NCI-H1417 (cell line): ENCODE data around the gene FAM200A.
"Not testable (repeated sequence)": the region's sequence is repeated elsewhere in the genome, so short reads cannot be mapped to it uniquely, and the experiment has no call there.

Source experiments
- DNase-seq, 3 experiments: peaks; one replicate each; lab custom pipeline; 2025; lab: John Stamatoyannopoulos, UW

Gene FAM200A

DNA sequence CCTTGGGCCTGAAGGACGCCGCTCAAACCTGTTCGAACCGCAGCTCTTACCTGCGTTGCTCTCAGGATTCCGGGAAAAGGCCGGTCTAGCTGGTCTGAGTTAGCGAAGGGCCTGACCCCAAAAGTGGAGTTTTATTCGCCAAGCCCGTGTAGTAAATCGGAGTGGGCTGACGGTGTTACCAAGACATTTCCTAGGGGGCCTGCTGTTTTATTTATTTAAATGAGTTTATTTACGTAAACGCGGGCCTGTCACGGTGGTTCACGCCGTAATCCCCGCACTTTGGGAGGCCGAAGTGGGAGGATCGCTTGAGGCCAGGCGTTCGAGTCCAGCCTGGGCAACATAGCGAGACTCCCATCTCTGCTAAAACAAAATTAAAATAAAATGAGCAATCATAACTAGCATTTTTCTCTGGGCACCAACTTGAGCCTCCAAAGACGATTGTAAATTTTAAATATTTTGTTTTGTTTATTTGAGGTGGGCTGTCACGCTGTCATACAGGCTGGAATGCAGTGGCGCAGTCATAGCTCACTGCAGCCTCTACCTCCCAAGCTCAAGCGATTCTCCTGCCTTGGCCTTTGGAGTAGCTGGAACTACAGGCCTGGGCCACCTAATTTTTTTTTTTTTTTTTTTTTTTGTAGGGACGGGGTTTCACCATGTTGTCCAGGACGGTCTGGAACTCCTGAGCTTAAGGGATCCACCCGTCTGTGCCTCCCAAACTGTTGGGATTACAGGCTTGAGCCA is 7.4 kb upstream of the FAM200A start:
- peak in 1 of 3 experiments; percentile 26 for DNase-seq

GRCh38 chr7:99558306-99559174 is 6.6 kb upstream of the FAM200A start, which contains the start of gene ZNF655:
Gene ZNF655, plus strand, starts transcription at chr7:99558642. Its CDS starts 1,918 bp downstream, at chr7:99560560.
- peak; percentile 92 to 97 (median 96) for DNase-seq

GRCh38 chr7:99557940-99558305 is 6.0 kb upstream of the FAM200A start:
- no peak for DNase-seq

DNA sequence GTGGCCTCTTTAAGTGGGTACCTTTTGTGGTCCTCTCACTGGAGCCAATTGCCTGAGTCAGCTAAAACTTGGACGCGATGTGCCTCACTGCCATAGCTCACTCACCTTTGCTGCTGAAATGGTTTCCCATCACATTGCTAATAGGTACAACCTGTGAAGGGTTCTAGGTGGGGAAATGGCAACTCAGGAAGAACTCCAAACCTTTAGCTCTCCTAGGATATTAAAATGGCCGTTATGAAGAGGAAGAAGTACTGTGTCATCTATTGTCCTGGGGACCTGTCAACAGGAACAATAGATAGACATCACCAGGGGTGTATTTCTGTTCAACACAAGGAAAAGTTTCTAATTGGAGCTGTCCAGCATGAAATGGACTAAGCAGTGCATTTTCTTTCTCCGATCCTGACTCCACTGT is 5.3 kb upstream of the FAM200A start:
- no peak for DNase-seq

GRCh38 chr7:99554939-99555338 is 3.0 kb upstream of the FAM200A start:
- no peak for DNase-seq

GRCh38 chr7:99553039-99553438 is 1.1 kb upstream of the FAM200A start:
- DNase-seq = no peak

DNA sequence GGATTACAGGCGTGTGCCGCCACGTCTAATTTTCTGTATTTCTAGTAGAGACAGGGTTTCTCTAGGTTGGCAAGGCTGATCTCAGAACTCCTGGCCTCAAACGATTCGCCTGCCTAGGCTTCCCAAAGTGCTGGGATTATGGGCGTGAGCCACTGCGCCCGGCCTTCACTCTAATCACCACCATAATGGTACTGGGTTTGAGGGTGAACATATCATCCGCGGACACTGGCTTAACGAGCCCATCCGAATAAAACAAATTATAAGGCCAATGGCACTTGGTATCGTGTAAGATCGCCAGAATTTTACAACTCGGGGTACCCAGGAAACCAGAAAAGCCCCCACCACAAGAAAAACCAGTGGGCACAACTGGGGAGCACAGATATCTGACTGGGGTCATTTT is 580 bp downstream of the FAM200A start:
- peak in 1 of 3 experiments; percentile 32 for DNase-seq

- DNase-seq = not testable (repeated sequence)
Measured at GRCh38 chr7:99549545-99549944, 2.4 kb downstream of the FAM200A start.

- not testable (repeated sequence) for DNase-seq
Measured at GRCh38 chr7:99545308-99545707, 6.6 kb downstream of the FAM200A start.

GRCh38 chr7:99543916-99544315 is 8.0 kb downstream of the FAM200A start:
- no peak for DNase-seq

DNA sequence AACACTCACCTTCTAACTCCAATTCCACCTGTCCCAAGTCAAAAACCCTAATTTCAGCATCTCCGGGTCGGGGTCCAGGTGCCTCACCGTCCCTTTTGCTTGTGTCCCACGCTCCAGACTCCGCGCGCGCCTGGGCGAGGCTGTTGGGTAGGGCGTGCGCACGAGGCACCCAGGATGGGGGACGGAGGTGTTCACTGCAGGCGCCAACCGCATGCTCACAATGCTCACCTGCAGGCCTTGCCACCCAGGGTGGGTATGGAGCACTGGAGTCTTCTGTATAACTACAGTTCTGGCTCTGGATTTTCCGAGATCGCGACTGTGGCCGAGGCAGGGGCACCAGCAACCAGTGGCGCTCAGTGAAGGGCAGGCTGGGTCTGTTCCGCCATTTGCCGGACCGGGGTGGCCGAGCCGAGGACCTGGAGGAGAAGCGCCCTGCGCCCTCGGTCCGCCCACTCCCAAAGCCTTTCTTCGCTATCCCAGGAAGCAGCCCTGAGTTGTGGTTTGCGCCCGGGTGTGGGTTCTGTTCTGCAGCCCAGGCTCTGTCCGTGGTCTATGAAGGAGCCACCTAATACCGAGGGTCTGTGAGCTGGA is 8.7 kb downstream of the FAM200A start:
- DNase-seq = no peak

DNA sequence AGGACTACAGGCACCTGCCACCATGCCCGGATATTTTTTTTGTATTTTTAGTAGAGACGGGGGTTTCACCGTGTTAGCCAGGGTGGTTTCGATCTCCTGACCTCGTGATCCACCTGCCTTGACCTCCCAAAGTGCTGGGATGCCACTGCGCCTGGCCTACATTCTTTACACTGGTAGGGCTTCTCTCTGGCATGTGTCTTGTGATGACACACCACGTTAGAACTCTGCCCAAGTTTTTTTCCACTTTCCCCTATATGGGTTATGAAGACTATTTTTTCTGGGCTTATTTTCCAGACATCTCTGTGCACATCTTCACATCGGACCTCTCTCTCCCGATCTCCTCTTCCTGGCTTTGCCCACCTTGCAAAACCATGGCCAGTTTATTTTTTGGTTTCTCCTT is 10.7 kb downstream of the FAM200A start:
- DNase-seq = no peak

DNA sequence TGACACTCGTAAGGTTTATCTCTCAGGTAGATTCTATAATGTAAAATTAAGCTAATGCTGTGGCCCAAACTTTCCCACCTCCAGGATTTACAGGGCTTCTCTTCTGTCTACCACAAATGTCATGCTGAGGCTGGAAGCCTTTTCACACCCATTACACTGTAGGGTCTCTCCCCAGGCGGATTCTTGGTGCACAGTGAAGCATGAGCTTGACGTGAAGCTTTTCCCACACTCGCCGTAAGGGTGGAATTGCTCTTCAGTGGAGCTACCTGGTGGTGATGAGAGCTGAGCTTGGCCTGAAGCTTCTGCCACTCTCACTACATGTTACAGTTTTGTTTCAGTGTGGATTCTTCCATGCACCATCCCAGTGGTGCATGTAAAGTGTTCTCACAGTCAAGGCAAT is 11.4 kb downstream of the FAM200A start:
- no peak for DNase-seq

DNA sequence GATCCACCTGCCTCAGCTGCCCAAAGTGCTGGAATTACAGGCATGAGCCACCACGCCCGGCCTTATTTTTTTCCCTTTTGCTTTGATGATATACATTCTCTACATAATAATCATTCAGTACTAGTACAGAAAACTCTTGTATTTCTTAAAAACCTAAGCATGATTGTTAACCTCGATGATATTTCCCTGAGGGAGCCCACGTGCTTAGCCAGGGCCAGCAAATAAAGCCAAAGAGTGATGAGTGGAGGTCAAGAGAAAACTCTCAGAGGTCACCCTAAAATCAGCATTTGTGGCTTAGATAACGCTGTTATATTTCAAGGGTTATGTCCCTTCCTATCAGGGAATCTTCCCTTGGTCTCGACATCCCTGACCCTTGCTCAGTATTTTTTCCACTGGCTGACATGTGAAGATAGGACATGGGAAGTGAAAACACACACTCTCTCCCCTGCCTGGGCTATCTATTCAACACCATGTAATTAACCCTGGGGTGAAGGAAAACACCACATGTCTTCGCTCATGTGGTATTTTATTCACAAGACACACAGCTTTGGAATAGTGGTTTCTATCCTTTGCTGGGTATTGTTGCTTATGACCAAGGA is 12.6 kb downstream of the FAM200A start:
- no peak for DNase-seq

GRCh38 chr7:99535667-99536066 is 16.2 kb downstream of the FAM200A start:
- DNase-seq = no peak

DNA sequence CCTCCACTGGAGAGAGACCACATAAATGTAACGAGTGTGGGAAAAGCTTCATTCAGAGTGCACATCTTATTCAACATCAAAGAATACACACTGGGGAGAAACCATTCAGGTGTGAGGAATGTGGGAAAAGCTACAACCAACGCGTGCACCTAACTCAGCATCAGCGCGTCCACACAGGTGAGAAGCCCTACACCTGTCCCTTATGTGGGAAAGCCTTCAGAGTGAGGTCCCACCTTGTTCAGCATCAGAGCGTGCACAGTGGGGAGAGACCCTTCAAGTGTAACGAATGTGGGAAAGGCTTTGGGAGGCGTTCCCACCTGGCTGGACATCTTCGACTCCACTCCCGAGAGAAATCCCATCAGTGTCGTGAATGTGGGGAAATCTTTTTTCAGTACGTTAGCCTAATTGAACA is 20.6 kb downstream of the FAM200A start:
- no peak for DNase-seq

DNA sequence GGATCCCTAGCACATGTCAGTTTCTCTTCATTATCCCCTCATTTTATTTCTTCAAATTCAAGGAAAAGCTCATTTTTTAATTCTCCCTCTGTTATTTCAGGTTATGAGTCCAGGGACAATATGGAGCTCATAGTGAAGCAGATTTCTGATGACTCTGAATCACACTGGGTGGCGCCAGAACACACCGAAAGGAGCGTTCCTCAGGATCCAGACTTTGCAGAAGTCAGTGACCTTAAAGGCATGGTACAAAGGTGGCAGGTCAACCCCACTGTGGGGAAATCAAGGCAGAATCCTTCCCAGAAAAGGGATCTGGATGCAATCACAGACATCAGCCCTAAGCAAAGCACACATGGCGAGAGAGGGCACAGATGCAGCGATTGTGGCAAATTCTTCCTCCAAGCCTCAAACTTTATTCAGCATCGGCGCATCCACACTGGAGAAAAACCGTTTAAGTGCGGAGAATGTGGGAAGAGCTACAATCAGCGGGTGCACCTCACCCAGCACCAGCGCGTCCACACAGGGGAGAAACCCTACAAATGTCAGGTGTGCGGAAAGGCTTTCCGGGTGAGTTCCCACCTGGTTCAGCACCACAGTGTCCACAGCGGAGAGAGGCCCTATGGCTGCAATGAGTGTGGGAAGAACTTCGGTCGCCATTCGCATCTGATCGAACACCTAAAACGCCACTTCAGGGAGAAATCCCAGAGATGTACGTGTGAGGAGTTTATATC is 26.0 kb downstream of the FAM200A start:
- DNase-seq = peak in 1 of 3 experiments; percentile 30

GRCh38 chr7:99521399-99521798 is 30.5 kb downstream of the FAM200A start:
- no peak for DNase-seq

- DNase-seq = no peak
Measured at GRCh38 chr7:99514050-99514449, 37.9 kb downstream of the FAM200A start.

DNA sequence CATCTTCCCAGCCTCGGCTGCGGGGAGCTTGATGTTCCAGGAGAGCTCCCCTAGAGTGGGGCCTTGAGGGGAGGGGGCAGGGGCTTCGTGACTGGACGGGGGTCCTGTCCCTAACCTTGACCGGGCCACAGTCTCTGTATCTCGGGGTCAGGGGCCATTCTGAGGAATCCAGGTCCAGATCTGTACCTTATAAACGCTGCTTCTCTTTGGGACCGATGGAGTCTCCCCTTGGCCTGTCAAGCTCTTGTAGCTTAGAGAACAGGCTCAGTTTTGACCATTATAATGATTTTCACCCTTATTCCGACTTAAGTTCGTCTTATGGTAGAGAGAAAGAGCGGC is 46.6 kb downstream of the FAM200A start:
- no peak for DNase-seq

- DNase-seq = peak; percentile 98 to 99 (median 99)
Measured at GRCh38 chr7:99504603-99505323, 47.2 kb downstream of the FAM200A start, which contains the start of gene ZKSCAN5. Gene ZKSCAN5, plus strand, starts transcription at chr7:99504662. Its CDS starts 1,383 bp downstream, at chr7:99506045.
